ENCODE data around the gene OLFM1. TPM values are rescaled to one million over a fixed set of nuclear protein-coding genes. Genes with fewer than 3 reads are reported as not detected.

OLFM1 gene
- total and polyA plus RNA-seq, 7 donors: 4.8 to 23.1 (median 11.2) TPM

- ATAC-seq (no peak), DNase-seq (no peak)
- H3K4me3 ChIP-seq: no peak overlapping the region
- no peaks in the 10 kb centered on the region for H3K36me3 ChIP-seq (ENCODE audit: insufficient read depth in 1 of 2, low read depth in 1 of 2)
- H3K27me3 ChIP-seq (ENCODE audit: insufficient read depth in 3 of 3, low read length in 2 of 3): peaks cover 0 to 26% (median 1%) of the 10 kb centered on the region in 3 donors
- H3K4me1 ChIP-seq: peaks cover 9% of the 10 kb centered on the region
- no peak for TF ChIP-seq CTCF (IDR thresholded peaks at IDR 0.05)
- intact Hi-C loops (cut with DNase I): loop anchor here in 1 of 2 donors (2.0 kb wide), 1 partner anchor 329 kb away; no protein-coding TSS in a partner anchor
- H3K9me3 ChIP-seq: no peaks in the 10 kb centered on the region
- H3K27ac ChIP-seq: no peak overlapping the region
- 67 to 85% (median 71%) methylated on average over 1 of the region's 1 CpG for WGBS, 3 donors
Measured at GRCh38 chr9:135084262-135084661, 3.2 kb upstream of the OLFM1 start.

GRCh38 chr9:135084881-135085760 lies 2.3 kb upstream of the OLFM1 start:
- H3K27me3 ChIP-seq (ENCODE audit: insufficient read depth in 3 of 3, low read length in 2 of 3): peaks cover 0 to 29% (median 1%) of the 10 kb centered on the region in 3 donors

GRCh38 chr9:135085830-135086546 lies 1.5 kb upstream of the OLFM1 start:
- H3K36me3 ChIP-seq (ENCODE audit: insufficient read depth in 1 of 2, low read depth in 1 of 2): no peaks in the 10 kb centered on the region
- H3K27me3 ChIP-seq (ENCODE audit: insufficient read depth in 3 of 3, low read length in 2 of 3): peaks cover 0 to 29% (median 1%) of the 10 kb centered on the region in 3 donors
- TF ChIP-seq CTCF (IDR thresholded peaks at IDR 0.05): peak; percentile 98
- intact Hi-C loops (cut with DNase I): loop anchor here (1.0 to 5.0 kb wide), 4 partner anchors 171 to 327 kb away; no protein-coding TSS in a partner anchor
- H3K4me1 ChIP-seq: peaks cover 9% of the 10 kb centered on the region
- ATAC-seq (peak; percentile 75 to 84 (median 80)), DNase-seq (peak; percentile 76 to 87)
- no peak overlapping the region for H3K27ac ChIP-seq
- 6 to 9% (median 7%) methylated on average over 30 of the region's 30 CpGs for WGBS, 3 donors
- peak overlapping the region; percentile 63 for H3K4me3 ChIP-seq
- H3K9me3 ChIP-seq: no peaks in the 10 kb centered on the region

More at GRCh38 chr9:135084881-135085760, 2.3 kb upstream of the OLFM1 start:
- ATAC-seq: no peak
- 76 to 80% (median 76%) methylated on average over 20 of the region's 20 CpGs for WGBS, 3 donors
- no peak for DNase-seq
- intact Hi-C loops (cut with DNase I): loop anchor here (2.0 to 5.0 kb wide), 2 partner anchors 172 to 328 kb away; no protein-coding TSS in a partner anchor
- Histone ChIP-seq H3K27ac (no peak overlapping the region), H3K9me3 (no peaks in the 10 kb centered on the region), H3K36me3 (ENCODE audit: insufficient read depth in 1 of 2, low read depth in 1 of 2) (no peaks in the 10 kb centered on the region), H3K4me1 (peaks cover 9% of the 10 kb centered on the region), H3K4me3 (no peak overlapping the region)
- TF ChIP-seq CTCF (IDR thresholded peaks at IDR 0.05): no peak

DNA sequence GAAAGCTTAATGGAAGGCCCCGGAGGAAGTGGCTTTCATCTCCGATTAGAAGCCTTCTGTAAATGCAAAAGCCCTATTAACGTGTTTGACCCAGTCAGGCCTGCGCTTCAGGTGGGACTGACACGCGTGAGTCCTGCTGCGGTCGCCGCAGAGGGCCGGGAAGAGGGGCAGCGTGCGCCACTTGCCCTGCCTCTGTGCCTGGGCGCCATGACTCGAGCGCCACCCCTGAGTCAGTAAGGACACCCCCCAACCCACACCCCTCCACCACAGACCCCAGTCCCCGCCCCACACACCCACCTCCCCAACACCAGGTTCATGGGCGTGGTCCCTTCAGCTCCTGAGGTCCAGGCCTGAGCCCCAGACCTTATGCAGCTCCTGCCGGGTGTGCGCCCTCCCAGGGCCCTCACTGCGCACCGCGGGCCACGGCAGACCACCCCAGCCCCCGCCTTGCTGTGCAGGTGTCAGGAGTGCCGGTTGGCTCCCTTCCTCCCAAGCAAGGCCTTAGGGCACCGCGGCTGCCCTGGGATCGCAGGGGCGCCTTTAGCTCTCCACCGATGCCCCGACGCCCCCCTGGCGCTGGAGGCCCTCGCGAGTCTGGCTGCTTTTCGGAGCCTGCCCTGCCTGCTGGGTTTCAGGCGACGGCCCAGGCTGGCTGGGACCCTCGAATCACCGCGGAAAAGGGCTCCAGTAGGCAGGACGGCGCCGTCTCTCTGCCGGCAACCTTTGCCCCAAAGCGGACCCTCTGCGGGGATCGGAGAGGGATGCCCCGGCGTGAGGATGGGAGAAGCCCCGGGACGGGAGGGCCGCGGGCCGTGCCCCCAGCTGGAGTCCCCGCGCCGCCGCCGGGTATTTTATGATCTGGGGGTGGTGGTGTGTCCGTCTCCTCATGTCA lies 625 bp upstream of the OLFM1 start:
- no peak for TF ChIP-seq CTCF (IDR thresholded peaks at IDR 0.05)
- no peaks in the 10 kb centered on the region for H3K36me3 ChIP-seq (ENCODE audit: insufficient read depth in 1 of 2, low read depth in 1 of 2)
- ATAC-seq: peak in 2 of 4 donors; percentile 6 to 20
- no peak overlapping the region for H3K27ac ChIP-seq
- H3K27me3 ChIP-seq (ENCODE audit: insufficient read depth in 3 of 3, low read length in 2 of 3): peaks cover 0 to 29% (median 1%) of the 10 kb centered on the region in 3 donors
- peaks cover 9% of the 10 kb centered on the region for H3K4me1 ChIP-seq
- peak in 1 of 2 donors; percentile 52 for DNase-seq
- peak overlapping the region; percentile 63 for H3K4me3 ChIP-seq
- no peaks in the 10 kb centered on the region for H3K9me3 ChIP-seq
- intact Hi-C loops (cut with DNase I): loop anchor here (1.0 to 5.0 kb wide), 3 partner anchors 170 to 325 kb away; no protein-coding TSS in a partner anchor
- WGBS, 3 donors: 8 to 18% (median 12%) methylated on average over 46 to 61 of the region's 61 CpGs

Data from psoas muscle (tissue), 8 donors.